ENCODE results near the gene FCER2. TPM values are rescaled to one million over a fixed set of nuclear protein-coding genes. Genes with fewer than 3 reads are reported as not detected.

FCER2 gene
- total RNA-seq, 1 experiment from 2014 or later: not detected

- Histone ChIP-seq H3K9me3 (ENCODE audit: control insufficient read depth, low read depth, low read length) (no peaks in the 10 kb centered on the region), H3K79me1 (ENCODE audit: insufficient read depth, low read depth, low read length, poor library complexity, severe bottlenecking) (no peaks in the 10 kb centered on the region), H3K23ac (ENCODE audit: insufficient read length, low read depth, low read length) (no peak overlapping the region), H3K14ac (ENCODE audit: insufficient read depth, low read length) (no peak overlapping the region), H3K18ac (ENCODE audit: insufficient read length, low read depth, low read length) (no peak overlapping the region), H3K27ac (ENCODE audit: insufficient read length, low read depth, low read length) (no peak overlapping the region), H2AFZ (ENCODE audit: low read length) (no peak overlapping the region), H2AK5ac (ENCODE audit: insufficient read length, low read length) (no peak overlapping the region), H4K91ac (ENCODE audit: insufficient read length, low read depth, low read length) (no peak overlapping the region), H3K9ac (ENCODE audit: extremely low read depth, insufficient read length, low read length) (no peak overlapping the region), H2BK20ac (ENCODE audit: low read depth, low read length, poor library complexity, severe bottlenecking) (no peak overlapping the region), H3K79me2 (ENCODE audit: insufficient read depth, low read length) (no peaks in the 10 kb centered on the region), H3T11ph (ENCODE audit: low read length) (no peak overlapping the region), H3K4me1 (ENCODE audit: insufficient read depth, low read length) (no peaks in the 10 kb centered on the region), H4K8ac (replicated peaks; ENCODE audit: insufficient read length, low read depth, low read length) (no peak overlapping the region), H4K20me1 (ENCODE audit: control insufficient read depth, insufficient read depth, insufficient read length) (no peaks in the 10 kb centered on the region), H3K27me3 (ENCODE audit: insufficient read depth, low read length) (no peaks in the 10 kb centered on the region), H2BK5ac (ENCODE audit: insufficient read length, low read length) (no peak overlapping the region), H3K4ac (ENCODE audit: low read depth, low read length) (no peak overlapping the region), H3K23me2 (ENCODE audit: insufficient read length, low read depth, low read length, poor library complexity, severe bottlenecking) (no peaks in the 10 kb centered on the region), H3K4me2 (ENCODE audit: insufficient read depth, insufficient read length, low read length) (no peak overlapping the region), H2BK120ac (ENCODE audit: low read depth, low read length, poor library complexity, severe bottlenecking) (no peak overlapping the region), H2BK15ac (ENCODE audit: low read depth, low read length) (no peak overlapping the region), H4K5ac (ENCODE audit: insufficient read length, low read depth, low read length) (no peak overlapping the region), H2BK12ac (ENCODE audit: insufficient read length, low read depth, low read length) (no peak overlapping the region), H3K56ac (ENCODE audit: insufficient read length, low read depth, low read length) (no peak overlapping the region)
- H3K27me3 Mint-ChIP-seq (ENCODE audit: low read depth): peaks cover 50% of the 10 kb centered on the region
- DNase-seq: no peak
- no peak overlapping the region for H3K4me3 Mint-ChIP-seq
- no peaks in the 10 kb centered on the region; a peak in 3 of 5 replicates for H3K9me3 Mint-ChIP-seq
- TF ChIP-seq CTCF (conservative IDR thresholded peaks at IDR 0.05): no peak
- no peak overlapping the region for H3K27ac Mint-ChIP-seq
- peaks cover 3 to 5% of the 10 kb centered on the region in 2 experiments; a peak in 1 of 4 replicates for H3K4me1 Mint-ChIP-seq
- H3K36me3 Mint-ChIP-seq (ENCODE audit: insufficient read depth in 1 of 3, low read depth in 3 of 3): no peaks in the 10 kb centered on the region
- no CpG with 5 or more reads among the region's 6 CpGs for WGBS (ENCODE audit: extremely low coverage, insufficient read length, low lambda C conversion rate)
Observed at GRCh38 chr19:7720351-7720750, 18.4 kb upstream of the FCER2 start.
